Measurements from ENCODE around the gene ZBTB25.

Gene ZBTB25

GRCh38 chr14:64503434-64504309, at the start of gene ZBTB25:
Gene ZBTB25, minus strand, starts transcription at chr14:64503838. Its CDS starts 13,305 bp downstream, at chr14:64490533.
- DNase-seq: peak; percentile 94
- in situ Hi-C loops (cut with MboI; ENCODE audit: low pct_unique_long_range_greater_than_20kb, low sequenced_read_pairs): no loop called here

GRCh38 chr14:64550621-64551333, 47.1 kb upstream of the ZBTB25 start:
- in situ Hi-C loops (cut with MboI; ENCODE audit: low pct_unique_long_range_greater_than_20kb, low sequenced_read_pairs): no loop called here
- no peak for DNase-seq

- DNase-seq: peak; percentile 24
- in situ Hi-C loops (cut with MboI; ENCODE audit: low pct_unique_long_range_greater_than_20kb, low sequenced_read_pairs): no loop called here
Measured at GRCh38 chr14:64549791-64550620, 46.4 kb upstream of the ZBTB25 start, which contains the start of gene PPP1R36. Gene PPP1R36, plus strand, starts transcription at chr14:64549961. Its CDS starts 37 bp downstream, at chr14:64549998.

- no peak for DNase-seq
- in situ Hi-C loops (cut with MboI; ENCODE audit: low pct_unique_long_range_greater_than_20kb, low sequenced_read_pairs): no loop called here
Measured at GRCh38 chr14:64549016-64549415, 45.4 kb upstream of the ZBTB25 start.

GRCh38 chr14:64544607-64545312, 41.1 kb upstream of the ZBTB25 start:
- in situ Hi-C loops (cut with MboI; ENCODE audit: low pct_unique_long_range_greater_than_20kb, low sequenced_read_pairs): no loop called here
- no peak for DNase-seq

- in situ Hi-C loops (cut with MboI; ENCODE audit: low pct_unique_long_range_greater_than_20kb, low sequenced_read_pairs): no loop called here
- no peak for DNase-seq
Measured at GRCh38 chr14:64542836-64543201, 39.2 kb upstream of the ZBTB25 start.

GRCh38 chr14:64541972-64542835, 38.6 kb upstream of the ZBTB25 start:
- DNase-seq: no peak
- in situ Hi-C loops (cut with MboI; ENCODE audit: low pct_unique_long_range_greater_than_20kb, low sequenced_read_pairs): no loop called here

- in situ Hi-C loops (cut with MboI; ENCODE audit: low pct_unique_long_range_greater_than_20kb, low sequenced_read_pairs): no loop called here
- no peak for DNase-seq
Measured at GRCh38 chr14:64541261-64541971, 37.8 kb upstream of the ZBTB25 start.

GRCh38 chr14:64540208-64541202, 36.9 kb upstream of the ZBTB25 start, which contains the start of gene HSPA2:
Gene HSPA2, plus strand, starts transcription at chr14:64540741. Its CDS starts 109 bp downstream, at chr14:64540850.
- no peak for DNase-seq
- in situ Hi-C loops (cut with MboI; ENCODE audit: low pct_unique_long_range_greater_than_20kb, low sequenced_read_pairs): no loop called here

- in situ Hi-C loops (cut with MboI; ENCODE audit: low pct_unique_long_range_greater_than_20kb, low sequenced_read_pairs): no loop called here
Measured at GRCh38 chr14:64536488-64537245, 33.0 kb upstream of the ZBTB25 start.

GRCh38 chr14:64531567-64531966, 27.9 kb upstream of the ZBTB25 start:
- no peak for DNase-seq
- in situ Hi-C loops (cut with MboI; ENCODE audit: low pct_unique_long_range_greater_than_20kb, low sequenced_read_pairs): no loop called here

More at GRCh38 chr14:64536488-64537245, 33.0 kb upstream of the ZBTB25 start:
- no peak for DNase-seq

GRCh38 chr14:64525354-64525753, 21.7 kb upstream of the ZBTB25 start:
- no peak for DNase-seq
- in situ Hi-C loops (cut with MboI; ENCODE audit: low pct_unique_long_range_greater_than_20kb, low sequenced_read_pairs): no loop called here

GRCh38 chr14:64522591-64523355, 19.1 kb upstream of the ZBTB25 start:
- no peak for DNase-seq
- in situ Hi-C loops (cut with MboI; ENCODE audit: low pct_unique_long_range_greater_than_20kb, low sequenced_read_pairs): no loop called here

- in situ Hi-C loops (cut with MboI; ENCODE audit: low pct_unique_long_range_greater_than_20kb, low sequenced_read_pairs): no loop called here
- no peak for DNase-seq
Measured at GRCh38 chr14:64520699-64521098, 17.1 kb upstream of the ZBTB25 start.

GRCh38 chr14:64518229-64518628, 14.6 kb upstream of the ZBTB25 start:
- DNase-seq: no peak
- in situ Hi-C loops (cut with MboI; ENCODE audit: low pct_unique_long_range_greater_than_20kb, low sequenced_read_pairs): no loop called here

All from KBM-7 (cell line).